Measurements from ENCODE around the gene TEX35. TPM values are rescaled to one million over a fixed set of nuclear protein-coding genes. Genes with fewer than 3 reads are reported as not detected.

TEX35 gene
- total and polyA plus RNA-seq, 2 experiments from 2014 or later: not detected

DNA sequence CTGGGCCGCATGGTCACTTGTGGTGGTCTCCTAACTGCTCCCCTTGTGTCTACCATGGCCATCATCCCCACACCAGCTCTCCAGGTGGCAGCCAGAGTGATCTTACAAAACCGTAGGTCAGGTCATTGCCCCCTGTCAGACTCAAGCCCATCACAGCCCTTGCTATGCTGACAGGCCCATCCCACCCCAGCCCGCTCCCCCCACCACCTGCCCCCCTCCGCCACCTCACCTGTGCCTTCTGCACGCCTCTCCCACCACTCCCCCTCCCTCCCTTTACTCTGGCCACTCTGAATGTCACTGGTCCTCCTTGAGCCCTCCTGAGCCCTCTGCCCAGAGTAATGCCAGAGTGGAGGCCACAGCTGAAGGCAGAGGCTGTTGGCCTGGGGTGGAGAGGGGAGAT lies 28.5 kb downstream of the TEX35 start:
- H3K4me1 ChIP-seq (ENCODE audit: low read depth): peaks cover 4% of the 10 kb centered on the region
- TF ChIP-seq, protein P1, sequence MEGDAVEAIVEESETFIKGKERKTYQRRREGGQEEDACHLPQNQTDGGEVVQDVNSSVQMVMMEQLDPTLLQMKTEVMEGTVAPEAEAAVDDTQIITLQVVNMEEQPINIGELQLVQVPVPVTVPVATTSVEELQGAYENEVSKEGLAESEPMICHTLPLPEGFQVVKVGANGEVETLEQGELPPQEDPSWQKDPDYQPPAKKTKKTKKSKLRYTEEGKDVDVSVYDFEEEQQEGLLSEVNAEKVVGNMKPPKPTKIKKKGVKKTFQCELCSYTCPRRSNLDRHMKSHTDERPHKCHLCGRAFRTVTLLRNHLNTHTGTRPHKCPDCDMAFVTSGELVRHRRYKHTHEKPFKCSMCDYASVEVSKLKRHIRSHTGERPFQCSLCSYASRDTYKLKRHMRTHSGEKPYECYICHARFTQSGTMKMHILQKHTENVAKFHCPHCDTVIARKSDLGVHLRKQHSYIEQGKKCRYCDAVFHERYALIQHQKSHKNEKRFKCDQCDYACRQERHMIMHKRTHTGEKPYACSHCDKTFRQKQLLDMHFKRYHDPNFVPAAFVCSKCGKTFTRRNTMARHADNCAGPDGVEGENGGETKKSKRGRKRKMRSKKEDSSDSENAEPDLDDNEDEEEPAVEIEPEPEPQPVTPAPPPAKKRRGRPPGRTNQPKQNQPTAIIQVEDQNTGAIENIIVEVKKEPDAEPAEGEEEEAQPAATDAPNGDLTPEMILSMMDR (IDR thresholded peaks at IDR 0.05; ENCODE audit: low read depth, low read length): no peak
- H3K9me3 ChIP-seq (ENCODE audit: low read depth): no peaks in the 10 kb centered on the region
- no peak overlapping the region for H3K27ac ChIP-seq
- no peaks in the 10 kb centered on the region for H3K27me3 ChIP-seq
- peak overlapping the region; percentile 87 for H3K4me3 ChIP-seq
- DNase-seq (ENCODE audit: low read depth in 1 of 2, low spot score in 1 of 2): no peak
- H3K36me3 ChIP-seq: no peaks in the 10 kb centered on the region

DNA sequence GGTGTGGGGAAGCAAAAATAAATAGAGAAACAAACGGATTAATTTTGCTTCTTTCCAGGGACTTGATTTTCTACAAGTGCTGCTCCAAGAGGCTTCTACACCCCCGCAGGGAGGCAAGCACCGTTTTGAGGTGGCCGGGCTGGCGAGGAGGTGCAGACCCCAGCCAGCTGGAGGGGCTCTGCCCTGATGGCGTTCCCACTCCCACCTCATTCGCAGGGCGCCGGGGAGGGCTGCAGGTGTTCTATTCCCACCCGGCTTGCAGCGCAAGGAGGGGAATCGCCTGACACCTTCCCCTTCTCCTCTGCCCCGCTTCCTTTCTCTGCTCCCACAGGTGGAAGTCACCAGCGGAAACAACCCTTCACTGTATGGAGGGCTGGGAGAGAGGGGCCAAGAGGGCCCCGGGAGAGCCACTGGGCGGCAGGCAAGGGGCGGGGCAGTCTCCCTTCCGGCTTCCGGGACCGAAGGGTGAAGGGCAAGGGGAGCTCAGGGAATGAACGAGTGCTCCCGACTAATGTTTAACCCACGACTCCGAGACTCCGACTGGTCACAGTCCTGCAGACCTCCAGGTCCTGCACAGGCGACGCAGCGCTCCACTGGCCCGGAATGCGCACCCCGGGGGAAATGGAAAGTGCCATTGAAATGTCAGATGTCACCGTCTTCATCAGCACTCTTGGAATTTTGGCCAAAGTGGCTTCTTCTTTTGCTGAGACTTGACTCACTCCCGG lies 29.1 kb downstream of the TEX35 start:
- Histone ChIP-seq H3K27ac (no peak overlapping the region), H3K36me3 (no peaks in the 10 kb centered on the region), H3K4me1 (ENCODE audit: low read depth) (peaks cover 4% of the 10 kb centered on the region), H3K4me3 (peak overlapping the region; percentile 87), H3K9me3 (ENCODE audit: low read depth) (no peaks in the 10 kb centered on the region), H3K27me3 (no peaks in the 10 kb centered on the region)
- TF ChIP-seq, protein P1 (IDR thresholded peaks at IDR 0.05; ENCODE audit: low read depth, low read length): no peak
- peak; percentile 34 to 69 for DNase-seq (ENCODE audit: low read depth in 1 of 2, low spot score in 1 of 2)

DNA sequence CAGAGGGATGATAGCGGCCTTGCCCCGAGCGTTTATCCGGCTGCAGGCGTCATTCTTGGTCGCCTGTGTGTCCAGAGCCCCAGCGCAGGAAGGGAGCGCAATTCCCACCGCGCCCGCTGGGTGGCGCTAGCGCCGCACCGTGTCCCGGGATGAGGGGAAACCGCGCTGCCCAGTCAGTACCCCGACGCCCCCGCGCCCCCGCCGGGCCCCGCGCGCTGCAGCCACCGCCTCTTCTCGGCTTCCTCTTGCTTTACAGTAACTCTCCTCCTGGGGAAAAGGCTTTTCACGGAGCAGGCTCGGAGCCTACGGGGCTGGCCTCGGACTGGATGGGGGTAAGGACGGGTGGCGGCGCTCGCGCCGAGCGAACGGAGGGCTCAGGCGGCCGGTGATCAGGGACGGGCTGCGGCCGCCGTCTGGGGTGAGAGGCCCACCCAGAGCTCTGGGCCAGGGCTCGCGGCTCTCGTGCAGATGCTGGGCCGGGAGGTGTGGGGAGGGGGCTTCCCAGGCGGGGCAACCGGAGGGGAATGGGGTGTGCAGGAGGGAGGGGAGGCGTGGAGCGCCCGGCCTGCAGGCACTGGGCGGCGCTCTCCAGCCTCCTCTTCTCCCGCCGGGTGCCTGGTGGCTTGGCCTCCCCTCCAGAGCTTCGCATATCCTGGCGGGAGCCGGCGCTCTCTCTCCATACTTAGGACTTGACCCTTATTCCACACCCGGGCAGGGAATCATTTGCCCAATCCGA lies 29.8 kb downstream of the TEX35 start:
- TF ChIP-seq, protein P1 (IDR thresholded peaks at IDR 0.05; ENCODE audit: low read depth, low read length): peak; percentile 80
- Histone ChIP-seq H3K27ac (peak overlapping the region; percentile 79), H3K4me3 (peak overlapping the region; percentile 87), H3K9me3 (ENCODE audit: low read depth) (no peaks in the 10 kb centered on the region), H3K36me3 (no peaks in the 10 kb centered on the region), H3K27me3 (no peaks in the 10 kb centered on the region), H3K4me1 (ENCODE audit: low read depth) (peaks cover 4% of the 10 kb centered on the region)
- DNase-seq (ENCODE audit: low read depth in 1 of 2, low spot score in 1 of 2): peak; percentile 86 to 95

DNA sequence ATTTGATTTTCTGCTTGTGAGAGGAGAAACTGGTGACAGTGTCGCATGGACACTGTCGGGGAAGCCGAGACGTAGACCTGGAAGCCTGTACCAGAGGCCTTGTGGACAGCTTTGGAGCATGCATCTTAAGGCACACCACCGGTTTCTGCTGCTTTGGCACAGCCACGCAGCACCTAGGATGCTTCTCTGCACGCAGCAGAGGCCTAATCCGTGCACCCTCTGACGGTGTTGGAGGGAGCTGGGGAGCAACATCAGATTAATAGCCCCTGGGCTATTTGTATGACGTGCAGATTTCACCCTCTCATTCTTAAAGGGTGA lies 30.3 kb downstream of the TEX35 start:
- TF ChIP-seq, protein P1 (IDR thresholded peaks at IDR 0.05; ENCODE audit: low read depth, low read length): no peak
- H3K36me3 ChIP-seq: no peaks in the 10 kb centered on the region
- no peaks in the 10 kb centered on the region for H3K9me3 ChIP-seq (ENCODE audit: low read depth)
- DNase-seq (ENCODE audit: low read depth in 1 of 2, low spot score in 1 of 2): no peak
- peaks cover 4% of the 10 kb centered on the region for H3K4me1 ChIP-seq (ENCODE audit: low read depth)
- peak overlapping the region; percentile 79 for H3K27ac ChIP-seq
- H3K4me3 ChIP-seq: peak overlapping the region; percentile 87
- H3K27me3 ChIP-seq: no peaks in the 10 kb centered on the region

DNA sequence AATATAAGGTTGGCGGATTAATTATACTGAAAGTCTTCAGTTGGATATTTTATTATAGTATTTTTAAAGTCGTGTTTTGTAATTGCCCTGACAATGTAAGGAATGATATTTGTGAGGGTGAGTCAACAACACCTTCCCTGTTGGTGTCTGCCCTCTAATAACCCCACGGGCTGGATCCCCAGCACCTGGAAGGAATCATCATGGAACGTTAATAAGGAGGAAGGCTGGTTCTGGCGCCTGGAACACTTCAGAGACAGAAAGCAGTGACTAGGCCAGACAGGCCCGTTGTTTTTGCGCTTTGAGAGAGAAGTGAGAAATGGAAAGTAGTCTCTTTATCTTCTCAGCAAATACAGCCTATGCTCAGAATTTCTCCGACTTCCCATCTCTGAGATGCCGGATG lies 31.6 kb downstream of the TEX35 start:
- H3K27me3 ChIP-seq: no peaks in the 10 kb centered on the region
- peaks cover 4% of the 10 kb centered on the region for H3K4me1 ChIP-seq (ENCODE audit: low read depth)
- H3K27ac ChIP-seq: no peak overlapping the region
- H3K36me3 ChIP-seq: no peaks in the 10 kb centered on the region
- TF ChIP-seq, protein P1 (IDR thresholded peaks at IDR 0.05; ENCODE audit: low read depth, low read length): no peak
- no peak for DNase-seq (ENCODE audit: low read depth in 1 of 2, low spot score in 1 of 2)
- no peak overlapping the region for H3K4me3 ChIP-seq
- H3K9me3 ChIP-seq (ENCODE audit: low read depth): no peaks in the 10 kb centered on the region

All from cardiac muscle cell (in vitro differentiated cells and primary cell).